Bronchial epithelial cell (primary cell): ENCODE results near the gene NRXN3. TPM values are rescaled to one million over a fixed set of nuclear protein-coding genes. Genes with fewer than 3 reads are reported as not detected.

Experiments
- DNase-seq: peaks from one replicate; pipeline ENCODE4 v3.0.0-alpha.2; 2010; ENCODE audit warnings: low read depth
- FAIRE-seq: peaks from 2 replicates; lab custom pipeline; 2011; peaks lifted over from hg19 to GRCh38; lab: Jason Lieb, UNC
- H3K27me3 ChIP-seq: 2 replicates; pipeline ENCODE4 v1.5.1; 2011; ENCODE audit warnings: low read length; ENCODE audit not compliant: control insufficient read depth, insufficient read depth
- H3K36me3 ChIP-seq: 2 replicates; pipeline ENCODE4 v1.5.1; 2011; ENCODE audit warnings: low read length; ENCODE audit not compliant: control insufficient read depth, insufficient read depth
- H3K4me3 ChIP-seq: 2 replicates; pipeline ENCODE4 v1.5.1; 2011; ENCODE audit warnings: mild to moderate bottlenecking, low read depth, low read length, control low read depth
- total RNA-seq: library from RNA; depleted of rRNA; stranded (reverse); fragments of >200 nt; gene quantifications from 2 replicates; pipeline ENCODE4 v1.2.1, GENCODE V29; 2014
- TF ChIP-seq, protein P1 (sequence below): IDR thresholded peaks from 2 replicates; pipeline ENCODE4 v1.5.1; 2011; ENCODE audit warnings: mild to moderate bottlenecking, moderate library complexity, low read length, control low read depth, inconsistent platforms; ENCODE audit not compliant: insufficient read depth, severe bottlenecking

NRXN3 gene
- total RNA-seq, 1 donor from 2014 or later, result under 0.01 TPM

DNA sequence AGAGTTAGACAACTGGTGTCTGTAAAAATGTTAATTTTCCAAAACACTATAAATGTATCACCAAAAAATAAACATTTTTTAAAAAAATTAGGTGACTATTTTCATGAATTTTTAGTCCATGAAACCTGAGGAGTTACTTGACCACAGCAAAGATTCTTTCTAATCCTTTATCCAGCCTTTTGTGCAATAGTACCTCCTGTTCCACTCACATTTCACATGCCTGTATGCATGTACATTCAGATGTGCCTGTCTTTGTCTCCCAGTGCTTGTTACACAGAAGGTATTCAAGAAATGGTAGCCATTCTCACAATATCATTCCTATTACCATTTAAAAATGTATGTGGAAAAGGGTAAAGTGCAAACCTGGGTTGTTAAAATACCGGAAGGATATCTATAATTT, 1184.2 kb downstream of the NRXN3 start:
- FAIRE-seq (no peak), DNase-seq (no peak)
- TF ChIP-seq, protein P1, sequence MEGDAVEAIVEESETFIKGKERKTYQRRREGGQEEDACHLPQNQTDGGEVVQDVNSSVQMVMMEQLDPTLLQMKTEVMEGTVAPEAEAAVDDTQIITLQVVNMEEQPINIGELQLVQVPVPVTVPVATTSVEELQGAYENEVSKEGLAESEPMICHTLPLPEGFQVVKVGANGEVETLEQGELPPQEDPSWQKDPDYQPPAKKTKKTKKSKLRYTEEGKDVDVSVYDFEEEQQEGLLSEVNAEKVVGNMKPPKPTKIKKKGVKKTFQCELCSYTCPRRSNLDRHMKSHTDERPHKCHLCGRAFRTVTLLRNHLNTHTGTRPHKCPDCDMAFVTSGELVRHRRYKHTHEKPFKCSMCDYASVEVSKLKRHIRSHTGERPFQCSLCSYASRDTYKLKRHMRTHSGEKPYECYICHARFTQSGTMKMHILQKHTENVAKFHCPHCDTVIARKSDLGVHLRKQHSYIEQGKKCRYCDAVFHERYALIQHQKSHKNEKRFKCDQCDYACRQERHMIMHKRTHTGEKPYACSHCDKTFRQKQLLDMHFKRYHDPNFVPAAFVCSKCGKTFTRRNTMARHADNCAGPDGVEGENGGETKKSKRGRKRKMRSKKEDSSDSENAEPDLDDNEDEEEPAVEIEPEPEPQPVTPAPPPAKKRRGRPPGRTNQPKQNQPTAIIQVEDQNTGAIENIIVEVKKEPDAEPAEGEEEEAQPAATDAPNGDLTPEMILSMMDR, result no peak
- Histone ChIP-seq H3K27me3 (no peaks in the 10 kb centered on the region), H3K36me3 (no peaks in the 10 kb centered on the region), H3K4me3 (no peak overlapping the region)

DNA sequence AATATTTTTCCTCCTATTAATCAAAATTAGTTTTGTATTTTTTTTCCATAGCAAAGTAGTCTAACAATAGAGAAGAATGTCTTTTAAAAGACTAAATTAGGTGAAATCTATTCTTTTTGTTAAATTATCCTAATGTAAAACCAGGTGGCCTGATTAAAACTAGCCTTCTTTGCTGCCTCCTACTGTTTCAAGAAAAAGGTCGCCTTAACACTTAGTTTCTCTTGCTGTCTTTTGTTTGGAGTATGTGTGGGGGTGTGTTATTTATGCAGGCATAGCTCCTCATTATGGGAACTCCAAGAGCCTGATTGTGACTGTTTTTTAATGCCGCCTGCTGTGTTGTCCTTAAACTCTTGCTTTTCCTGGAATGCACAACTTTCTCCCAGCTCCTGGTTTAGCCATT, 1185.9 kb downstream of the NRXN3 start:
- Histone ChIP-seq H3K36me3 (no peaks in the 10 kb centered on the region), H3K4me3 (no peak overlapping the region), H3K27me3 (no peaks in the 10 kb centered on the region)
- DNase-seq (no peak), FAIRE-seq (peak; percentile 36)
- TF ChIP-seq, protein P1, result no peak

DNA sequence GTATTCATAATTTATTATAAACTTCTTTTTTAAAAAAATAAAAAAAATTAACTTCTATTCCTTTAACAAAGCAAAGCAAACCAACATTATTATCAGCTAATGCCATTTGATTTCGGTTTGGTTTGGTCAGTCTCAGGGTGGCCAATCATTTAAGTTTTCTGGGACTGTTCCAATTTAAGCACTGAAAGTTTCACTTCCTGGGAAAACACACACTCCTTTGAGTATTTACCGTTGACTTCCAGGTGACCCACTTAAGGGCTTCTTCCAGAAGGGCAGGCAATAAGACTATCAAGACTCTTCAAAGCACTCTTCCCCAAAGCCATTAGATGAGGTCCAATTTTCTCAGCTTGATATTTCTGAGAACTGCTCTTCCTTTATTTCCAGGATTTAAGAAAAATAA, 1187.1 kb downstream of the NRXN3 start:
- DNase-seq (no peak), FAIRE-seq (no peak)
- Histone ChIP-seq H3K4me3 (no peak overlapping the region), H3K36me3 (no peaks in the 10 kb centered on the region), H3K27me3 (no peaks in the 10 kb centered on the region)
- TF ChIP-seq, protein P1, result no peak

- TF ChIP-seq, protein P1, result no peak
- no peak overlapping the region for H3K4me3 ChIP-seq
- FAIRE-seq, result no peak
These were observed 1193.1 kb downstream of the NRXN3 start for GRCh38 chr14:79363291-79363690.

GRCh38 chr14:79369359-79370332, 1199.5 kb downstream of the NRXN3 start:
- Histone ChIP-seq H3K27me3 (no peaks in the 10 kb centered on the region), H3K4me3 (no peak overlapping the region), H3K36me3 (no peaks in the 10 kb centered on the region)
- FAIRE-seq, result peak; percentile 75
- peak; percentile 98 for DNase-seq
- TF ChIP-seq, protein P1, result peak; percentile 19

More at GRCh38 chr14:79363291-79363690, 1193.1 kb downstream of the NRXN3 start:
- H3K36me3 ChIP-seq, result no peaks in the 10 kb centered on the region
- DNase-seq, result no peak
- H3K27me3 ChIP-seq, result no peaks in the 10 kb centered on the region

DNA sequence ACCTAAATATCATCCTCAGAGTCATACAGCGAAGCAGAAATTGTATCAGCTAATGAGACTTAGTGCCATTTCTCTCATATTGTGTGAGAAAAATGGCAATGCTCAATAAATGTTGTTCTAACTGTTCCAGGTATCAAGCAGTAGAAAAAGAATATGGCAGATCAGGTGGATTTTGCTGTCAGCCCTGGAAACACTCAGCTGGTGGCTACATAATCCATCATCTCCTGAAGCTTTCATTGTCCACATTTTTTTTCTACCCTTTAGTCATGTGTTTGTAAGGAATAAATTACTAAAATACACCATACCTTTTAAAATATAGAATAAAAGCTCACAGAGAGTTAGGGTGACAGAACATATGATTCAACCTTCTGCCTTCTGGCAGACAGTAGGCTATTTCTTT, 1200.8 kb downstream of the NRXN3 start:
- TF ChIP-seq, protein P1, result no peak
- H3K27me3 ChIP-seq, result no peaks in the 10 kb centered on the region
- H3K4me3 ChIP-seq, result no peak overlapping the region
- DNase-seq (no peak), FAIRE-seq (no peak)
- H3K36me3 ChIP-seq, result no peaks in the 10 kb centered on the region
